GM19468 (cell line): Measurements from ENCODE around the gene ZNF784.
A peak's percentile ranks its signal among the peaks of the same experiment; 100 is the strongest.
"Not testable (repeated sequence)": the region's sequence is repeated elsewhere in the genome, so short reads cannot be mapped to it uniquely, and the experiment has no call there.

Source experiments
- ATAC-seq: cut with Tn5 transposase; IDR thresholded peaks from one replicate; pipeline ENCODE4 v1.9.1; 2021; ENCODE audit warnings: mild to moderate bottlenecking, moderate library complexity, moderate number of reproducible peaks; ENCODE audit not compliant: unreplicated experiment; ENCODE audit errors: extremely low read depth

Gene ZNF784

GRCh38 chr19:55590617-55591016, 33.7 kb downstream of the ZNF784 start:
- ATAC-seq, result no peak

GRCh38 chr19:55590109-55590508, 34.3 kb downstream of the ZNF784 start:
- ATAC-seq, result no peak

GRCh38 chr19:55588738-55589137, 35.6 kb downstream of the ZNF784 start:
- no peak for ATAC-seq

GRCh38 chr19:55586976-55587668, 37.2 kb downstream of the ZNF784 start:
- ATAC-seq, result peak; percentile 72

- ATAC-seq, result no peak
Measured at GRCh38 chr19:55585658-55586339, 38.6 kb downstream of the ZNF784 start.

GRCh38 chr19:55584871-55585270, 39.5 kb downstream of the ZNF784 start:
- ATAC-seq, result no peak

- ATAC-seq, result not testable (repeated sequence)
Measured at GRCh38 chr19:55583897-55584296, 40.5 kb downstream of the ZNF784 start.

- ATAC-seq, result not testable (repeated sequence)
Measured at GRCh38 chr19:55582284-55582683, 42.1 kb downstream of the ZNF784 start.

GRCh38 chr19:55581823-55582223, 42.5 kb downstream of the ZNF784 start:
- ATAC-seq, result no peak

GRCh38 chr19:55581145-55581822, 43.1 kb downstream of the ZNF784 start:
- no peak for ATAC-seq

- ATAC-seq, result no peak
Measured at GRCh38 chr19:55580628-55581144, 43.7 kb downstream of the ZNF784 start, which contains the start of gene ZNF579. TSS of gene ZNF579 (minus strand) at chr19:55580848. CDS start at chr19:55579639, 1,209 bp downstream.

GRCh38 chr19:55579766-55580621, 44.4 kb downstream of the ZNF784 start:
- no peak for ATAC-seq

GRCh38 chr19:55578761-55579747, 45.3 kb downstream of the ZNF784 start:
- ATAC-seq, result no peak

- no peak for ATAC-seq
Measured at GRCh38 chr19:55578031-55578760, 46.2 kb downstream of the ZNF784 start.

- ATAC-seq, result no peak
Measured at GRCh38 chr19:55576746-55577145, 47.6 kb downstream of the ZNF784 start.

- not testable (repeated sequence) for ATAC-seq
Measured at GRCh38 chr19:55573929-55574328, 50.4 kb downstream of the ZNF784 start.
